GM23248 (cell line): Measurements from ENCODE around the gene GAK.

Source experiments
- EZH2 ChIP-seq: fragments of 200-600 bp; sonication (generic); IDR thresholded peaks from 2 replicates; pipeline ENCODE4 v1.6.1; 2018; ENCODE audit warnings: antibody characterized with exemption, mild to moderate bottlenecking; ENCODE audit not compliant: insufficient read depth, poor library complexity, severe bottlenecking
- EZH2phosphoT487 ChIP-seq: fragments of 200-600 bp; sonication (generic); IDR thresholded peaks from 2 replicates; pipeline ENCODE4 v1.6.1; 2018; ENCODE audit warnings: antibody characterized with exemption, moderate library complexity, mild to moderate bottlenecking, low read depth; ENCODE audit not compliant: insufficient read depth

- TF ChIP-seq EZH2 (no peak), EZH2phosphoT487 (no peak)
Measured at GRCh38 chr4:972651-973424, 40.7 kb upstream of the GAK start.
